T-cell (primary cell): Measurements from ENCODE around the gene OR2G3. TPM values are rescaled to one million over a fixed set of nuclear protein-coding genes. Genes with fewer than 3 reads are reported as not detected.

Experiments
- ATAC-seq, 4 experiments: fragments of 200-7000 bp in 3 of 4; fragments of 150-1000 bp in 1 of 4; cut with Tn5 transposase; replicated peaks in 1 of 4; 1 replicate in 3 of 4; 2 replicates in 1 of 4; pipeline ENCODE4 v1.10.0; 2021; ENCODE audit warnings: moderate library complexity in 3 of 4, mild to moderate bottlenecking in 2 of 4, moderate number of reproducible peaks in 1 of 4
- CTCF ChIA-PET, 2 donors: fragments of 300-600 bp; sonication (Branson Sonifier 250); formaldehyde crosslinking; loops; one replicate each; lab custom pipeline; 2022; ENCODE audit warnings: antibody characterized with exemption in 2 of 2; lab: Charles Lee
- POLR2A ChIA-PET, 2 donors: fragments of 300-600 bp; sonication (Branson Sonifier 250); formaldehyde crosslinking; loops; one replicate each; lab custom pipeline; 2022; ENCODE audit warnings: antibody characterized with exemption in 2 of 2; lab: Charles Lee
- DNase-seq, 35 experiments: peaks; one replicate each; pipeline versions ENCODE4 v3.0.0 to v3.0.0-alpha.2; 2013 to 2023
- H3K27ac ChIP-seq: one replicate; pipeline ENCODE4 v1.5.1; 2013; ENCODE audit warnings: low read length
- H3K27me3 ChIP-seq, 2 experiments: replicated peaks in 1 of 2; 1 replicate in 1 of 2; 2 replicates in 1 of 2; pipeline versions ENCODE4 v1.6.1 to v1.7.0; 2013; ENCODE audit warnings: low read length in 1 of 2, mixed read lengths in 1 of 2; ENCODE audit not compliant: control insufficient read depth in 2 of 2, insufficient read depth in 2 of 2; ENCODE audit errors: extremely low read depth in 1 of 2
- H3K36me3 ChIP-seq, 2 donors: 1 replicate in 1 of 2; 2 replicates in 1 of 2; pipeline versions ENCODE4 v1.6.1 to v1.7.0; 2013; ENCODE audit warnings: low read length in 1 of 2; ENCODE audit not compliant: control insufficient read depth in 2 of 2, insufficient read depth in 1 of 2; ENCODE audit errors: extremely low read depth in 1 of 2
- H3K4me1 ChIP-seq, 2 experiments: 1 replicate in 1 of 2; 2 replicates in 1 of 2; pipeline versions ENCODE4 v1.6.1 to v1.7.0; 2013; ENCODE audit warnings: low read length in 2 of 2, mixed read lengths in 1 of 2; ENCODE audit not compliant: insufficient read depth in 2 of 2, control insufficient read depth in 1 of 2; ENCODE audit errors: extremely low read depth in 1 of 2
- H3K4me3 ChIP-seq, 2 donors: 1 replicate in 1 of 2; 2 replicates in 1 of 2; pipeline versions ENCODE4 v1.5.1 to v1.7.0; 2013; ENCODE audit warnings: mild to moderate bottlenecking in 2 of 2, low read length in 1 of 2, moderate library complexity in 1 of 2; ENCODE audit not compliant: control insufficient read depth in 1 of 2; ENCODE audit errors: extremely low read depth in 1 of 2
- H3K9me3 ChIP-seq: 2 replicates; pipeline ENCODE4 v1.7.0; 2013
- H3K27ac Mint-ChIP-seq, 2 donors: one replicate each; pipeline ENCODE4 v1.8.0; 2020 to 2021; ENCODE audit warnings: mild to moderate bottlenecking in 2 of 2, mixed read lengths in 2 of 2
- H3K27me3 Mint-ChIP-seq, 2 donors: one replicate each; pipeline ENCODE4 v1.8.0; 2021 to 2022; ENCODE audit warnings: mixed read lengths in 2 of 2
- H3K36me3 Mint-ChIP-seq: one replicate; pipeline ENCODE4 v1.8.0; 2021; ENCODE audit warnings: mixed read lengths
- H3K4me1 Mint-ChIP-seq, 3 donors: one replicate each; pipeline ENCODE4 v1.8.0; 2020 to 2022; ENCODE audit warnings: mixed read lengths in 3 of 3, mild to moderate bottlenecking in 1 of 3
- H3K4me3 Mint-ChIP-seq, 3 donors: one replicate each; pipeline ENCODE4 v1.8.0; 2020 to 2022; ENCODE audit warnings: mild to moderate bottlenecking in 3 of 3, mixed read lengths in 3 of 3, moderate library complexity in 3 of 3
- H3K9me3 Mint-ChIP-seq, 3 donors: one replicate each; pipeline ENCODE4 v1.8.0; 2020 to 2022; ENCODE audit warnings: mixed read lengths in 3 of 3
- WGBS: methylation state at CpG from one replicate; pipeline ENCODE4 v1.1.5; 2013; ENCODE audit warnings: missing lambda C conversion rate; ENCODE audit not compliant: insufficient coverage; 5-methylcytosine and 5-hydroxymethylcytosine counted together
- total RNA-seq, 35 experiments: library from RNA in 6 of 35; stranded (reverse) in 6 of 35; fragments of 120-200 nt in 1 of 35; gene quantifications; one replicate each; pipeline versions ENCODE4 v1.2.1 to v1.2.4 and lab custom pipeline; 2013 to 2026

Gene OR2G3
- total RNA-seq, 5 donors from 2014 or later (not counting 1 experiment from before 2014, with no cell fraction given), result not detected

DNA sequence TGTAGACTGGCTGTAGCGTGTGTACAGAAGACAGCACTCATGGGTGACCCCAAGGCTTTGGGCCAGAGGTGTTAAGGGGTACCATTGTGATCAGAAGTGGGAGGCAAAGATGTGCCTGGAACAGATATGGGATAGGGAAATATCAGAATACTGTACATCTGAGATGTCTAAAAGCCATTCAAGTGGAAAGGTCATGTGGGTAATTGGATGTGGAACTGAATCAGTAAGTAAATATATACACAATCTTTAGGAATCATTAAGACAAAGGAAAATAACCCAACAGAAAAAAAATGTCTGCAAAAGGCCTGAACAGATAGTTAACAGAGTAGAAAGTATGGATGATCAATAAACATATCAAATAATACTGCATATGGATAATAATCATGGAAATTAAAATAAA, 47.7 kb downstream of the OR2G3 start:
- Mint-ChIP-seq H3K4me3 (no peak overlapping the region), H3K4me1 (no peaks in the 10 kb centered on the region), H3K9me3 (no peaks in the 10 kb centered on the region), H3K27ac (no peak overlapping the region), H3K36me3 (no peaks in the 10 kb centered on the region), H3K27me3 (no peaks in the 10 kb centered on the region)
- Histone ChIP-seq H3K27ac (no peak overlapping the region), H3K4me3 (no peak overlapping the region), H3K36me3 (no peaks in the 10 kb centered on the region), H3K27me3 (no peaks in the 10 kb centered on the region), H3K9me3 (no peaks in the 10 kb centered on the region), H3K4me1 (no peaks in the 10 kb centered on the region)
- 50% methylated on average over 1 of the region's 1 CpG for WGBS
- ATAC-seq, result no peak
- ChIA-PET POLR2A (no interaction called here), CTCF (no interaction called here)
- no peak for DNase-seq

Other genes starting within 250 kb of the OR2G3 start
- 1 to 10 TPM; 2.9 to 8.5 (median 5.1) TPM for gene NLRP3, start 189.4 kb upstream of the OR2G3 start, total RNA-seq
- gene OR2B11, start 147.5 kb upstream of the OR2G3 start, total RNA-seq, result not detected
- gene OR2C3, start 69.1 kb upstream of the OR2G3 start, total RNA-seq, result not detected
- gene GCSAML, start 56.5 kb upstream of the OR2G3 start, total RNA-seq, result under 1 TPM in 4 of 5 donors, not detected in 1; 0.26 to 0.85 (median 0.36) TPM
- not detected for gene OR2G2, start 17.2 kb upstream of the OR2G3 start, total RNA-seq
- gene OR13G1, start 74.2 kb downstream of the OR2G3 start, total RNA-seq, result not detected
- gene OR6F1, start 111.1 kb downstream of the OR2G3 start, total RNA-seq, result not detected
- gene OR14K1, start 133.0 kb downstream of the OR2G3 start, total RNA-seq, result not detected
- gene OR14A2, start 142.6 kb downstream of the OR2G3 start, total RNA-seq, result not detected
- gene OR1C1, start 155.0 kb downstream of the OR2G3 start, total RNA-seq, result not detected
- not detected for gene OR14A16, start 218.5 kb downstream of the OR2G3 start, total RNA-seq
- not detected for gene OR11L1, start 236.3 kb downstream of the OR2G3 start, total RNA-seq